ENCODE results near the gene ADAM30.

DNA sequence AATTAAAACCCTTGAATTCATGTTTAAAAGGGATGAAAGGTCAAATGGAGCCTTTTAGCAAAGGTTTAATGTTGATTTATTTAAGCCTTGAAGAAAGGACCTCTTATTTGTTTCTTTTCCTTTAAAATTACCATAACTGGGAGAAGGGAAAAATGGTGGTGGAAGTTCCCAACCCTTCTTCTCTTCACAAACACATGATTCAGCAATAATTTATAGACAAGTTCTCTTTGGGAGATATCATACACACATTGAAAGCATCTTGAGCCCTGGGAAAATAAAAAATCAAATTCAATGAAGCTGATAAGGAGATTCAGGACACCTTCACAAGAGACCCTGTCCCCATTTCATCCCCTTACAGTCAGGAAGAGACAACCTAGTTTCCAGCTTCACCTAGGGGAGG lies 8.9 kb downstream of the ADAM30 start:
- TF ChIP-seq CTCF (conservative IDR thresholded peaks at IDR 0.05; ENCODE audit: low read length) (no peak), EZH2phosphoT487 (IDR thresholded peaks at IDR 0.05; ENCODE audit: borderline replicate concordance, low read depth, low read length) (no peak)
